Measurements from ENCODE around the gene PGM1. TPM values are rescaled to one million over a fixed set of nuclear protein-coding genes. Genes with fewer than 3 reads are reported as not detected.
"Not testable (repeated sequence)": the region's sequence is repeated elsewhere in the genome, so short reads cannot be mapped to it uniquely, and the experiment has no call there.

Gene PGM1
- total RNA-seq, 1 experiment from 2014 or later, result 101 TPM

- Histone ChIP-seq H3K36me3 (ENCODE audit: low read depth) (no peaks in the 10 kb centered on the region), H3K79me2 (ENCODE audit: low read depth) (no peaks in the 10 kb centered on the region), H3K4me3 (no peak overlapping the region), H3K27me3 (ENCODE audit: insufficient read depth, low read depth) (no peaks in the 10 kb centered on the region), H2AFZ (no peak overlapping the region), H3K27ac (no peak overlapping the region), H3K4me1 (replicated peaks; ENCODE audit: insufficient read depth) (no peaks in the 10 kb centered on the region), H3F3A (ENCODE audit: insufficient read depth, low read depth) (no peaks in the 10 kb centered on the region), H4K20me1 (ENCODE audit: insufficient read depth) (no peaks in the 10 kb centered on the region), H3K4me2 (no peak overlapping the region), H3K9me3 (ENCODE audit: insufficient read depth, low read depth) (no peaks in the 10 kb centered on the region), H3K9me2 (ENCODE audit: insufficient read depth) (no peaks in the 10 kb centered on the region)
- POLR2A ChIA-PET (ENCODE audit: unreplicated experiment), result interaction anchor here (0.6 kb wide), 1 partner anchor 1288 kb away, joined by 4 read pairs; no protein-coding TSS in a partner anchor
- BruUV-seq (replicated peaks), result no TSS peak
- intact Hi-C loops (cut with micrococcal nuclease; ENCODE audit: unreplicated experiment), result loop anchor here (5.0 kb wide), 2 partner anchors 87 to 667 kb away; no protein-coding TSS in a partner anchor
- DNase-seq, result peak in 1 of 2 experiments; percentile 50
- TF ChIP-seq EZH2 (IDR thresholded peaks at IDR 0.05; ENCODE audit: low read depth) (no peak), CTCF (conservative IDR thresholded peaks at IDR 0.05) (peak; percentile 95)
- CTCF ChIA-PET, result interaction anchor here (0.9 kb wide), 2 partner anchors 15 to 16 kb away, joined by 3 to 4 read pairs; no protein-coding TSS in a partner anchor
Observed at GRCh38 chr1:63575340-63575826, 17.8 kb upstream of the PGM1 start.

- H2AFZ ChIP-seq; H3F3A ChIP-seq (ENCODE audit: insufficient read depth, low read depth); H3K4me2 ChIP-seq; intact Hi-C loops (cut with micrococcal nuclease; ENCODE audit: unreplicated experiment); H3K27ac ChIP-seq; H3K4me1 ChIP-seq (replicated peaks; ENCODE audit: insufficient read depth); H3K9me3 ChIP-seq (ENCODE audit: insufficient read depth, low read depth); H3K27me3 ChIP-seq (ENCODE audit: insufficient read depth, low read depth); H3K4me3 ChIP-seq; BruUV-seq (replicated peaks); DNase-seq; H3K9me2 ChIP-seq (ENCODE audit: insufficient read depth); POLR2A ChIA-PET (ENCODE audit: unreplicated experiment); H4K20me1 ChIP-seq (ENCODE audit: insufficient read depth); H3K79me2 ChIP-seq (ENCODE audit: low read depth); CTCF ChIA-PET; H3K36me3 ChIP-seq (ENCODE audit: low read depth): not testable (repeated sequence)
Observed at GRCh38 chr1:63586326-63586725, 6.9 kb upstream of the PGM1 start.

- intact Hi-C loops (cut with micrococcal nuclease; ENCODE audit: unreplicated experiment), result no loop called here
Observed at GRCh38 chr1:63590166-63590560, 3.0 kb upstream of the PGM1 start.

More at GRCh38 chr1:63590166-63590560, 3.0 kb upstream of the PGM1 start:
- BruUV-seq (replicated peaks), result no TSS peak
- Histone ChIP-seq H4K20me1 (ENCODE audit: insufficient read depth) (no peaks in the 10 kb centered on the region), H3K27me3 (ENCODE audit: insufficient read depth, low read depth) (no peaks in the 10 kb centered on the region), H3K36me3 (ENCODE audit: low read depth) (no peaks in the 10 kb centered on the region), H3K9me2 (ENCODE audit: insufficient read depth) (peaks cover 3% of the 10 kb centered on the region; the same call in 1 of the 2 replicates), H3K27ac (no peak overlapping the region), H3K4me2 (no peak overlapping the region), H3K4me3 (no peak overlapping the region), H3F3A (ENCODE audit: insufficient read depth, low read depth) (peaks cover 17% of the 10 kb centered on the region; the same call in 1 of the 2 replicates), H3K9me3 (ENCODE audit: insufficient read depth, low read depth) (no peaks in the 10 kb centered on the region), H3K79me2 (ENCODE audit: low read depth) (peaks cover 19% of the 10 kb centered on the region), H2AFZ (no peak overlapping the region), H3K4me1 (replicated peaks; ENCODE audit: insufficient read depth) (peaks cover 18% of the 10 kb centered on the region)
- TF ChIP-seq CTCF (conservative IDR thresholded peaks at IDR 0.05) (no peak), EZH2 (IDR thresholded peaks at IDR 0.05; ENCODE audit: low read depth) (no peak)
- ChIA-PET POLR2A (ENCODE audit: unreplicated experiment) (no interaction called here), CTCF (no interaction called here)
- DNase-seq, result no peak
